Measurements from ENCODE around the gene NOTCH4.

NOTCH4 gene

GRCh38 chr6:32215617-32216016 is 8.2 kb downstream of the NOTCH4 start:
- no peak for ATAC-seq
- TF ChIP-seq RARB (CRISPR knock-in tag; IDR thresholded peaks at IDR 0.05) (no peak), POU6F1 (CRISPR knock-in tag; IDR thresholded peaks at IDR 0.05; ENCODE audit: borderline replicate concordance, low read depth) (no peak), ISL1 (CRISPR knock-in tag; IDR thresholded peaks at IDR 0.05) (no peak), BACH2 (CRISPR knock-in tag; IDR thresholded peaks at IDR 0.05; ENCODE audit: borderline replicate concordance) (no peak), ZNF70 (CRISPR knock-in tag; IDR thresholded peaks at IDR 0.05) (no peak), CSRNP3 (CRISPR knock-in tag; IDR thresholded peaks at IDR 0.05) (no peak), TOX (CRISPR knock-in tag; IDR thresholded peaks at IDR 0.05; ENCODE audit: borderline replicate concordance) (no peak), PATZ1 (CRISPR knock-in tag; IDR thresholded peaks at IDR 0.05; ENCODE audit: borderline replicate concordance) (no peak), ZNF565 (CRISPR knock-in tag; conservative IDR thresholded peaks at IDR 0.05; ENCODE audit: low read depth) (no peak), ZC3H10 (CRISPR knock-in tag; IDR thresholded peaks at IDR 0.05) (no peak), ZFP3 (CRISPR knock-in tag; IDR thresholded peaks at IDR 0.05) (no peak), TCF4 (CRISPR knock-in tag; IDR thresholded peaks at IDR 0.05; ENCODE audit: borderline replicate concordance) (no peak)

GRCh38 chr6:32214126-32214525 is 9.7 kb downstream of the NOTCH4 start:
- no peak for ATAC-seq
- TF ChIP-seq PPARA (CRISPR knock-in tag; IDR thresholded peaks at IDR 0.05; ENCODE audit: borderline replicate concordance) (no peak), ZNF70 (CRISPR knock-in tag; IDR thresholded peaks at IDR 0.05) (no peak), ZC3H10 (CRISPR knock-in tag; IDR thresholded peaks at IDR 0.05) (no peak), BACH2 (CRISPR knock-in tag; IDR thresholded peaks at IDR 0.05; ENCODE audit: borderline replicate concordance) (no peak), OSR1 (CRISPR knock-in tag; IDR thresholded peaks at IDR 0.05) (no peak), ZFP30 (CRISPR knock-in tag; IDR thresholded peaks at IDR 0.05) (no peak), TCF4 (CRISPR knock-in tag; IDR thresholded peaks at IDR 0.05; ENCODE audit: borderline replicate concordance) (no peak), PATZ1 (CRISPR knock-in tag; IDR thresholded peaks at IDR 0.05; ENCODE audit: borderline replicate concordance) (no peak), CREB5 (CRISPR knock-in tag; IDR thresholded peaks at IDR 0.05; ENCODE audit: low read depth) (no peak), CSDC2 (CRISPR knock-in tag; IDR thresholded peaks at IDR 0.05) (no peak), POU6F1 (CRISPR knock-in tag; IDR thresholded peaks at IDR 0.05; ENCODE audit: borderline replicate concordance, low read depth) (no peak), ZNF565 (CRISPR knock-in tag; conservative IDR thresholded peaks at IDR 0.05; ENCODE audit: low read depth) (no peak), ZNF8 (CRISPR knock-in tag; IDR thresholded peaks at IDR 0.05) (no peak)

- ATAC-seq = no peak
- TF ChIP-seq ZFP3 (CRISPR knock-in tag; IDR thresholded peaks at IDR 0.05) (no peak), CSDC2 (CRISPR knock-in tag; IDR thresholded peaks at IDR 0.05) (no peak), ISL1 (CRISPR knock-in tag; IDR thresholded peaks at IDR 0.05) (no peak), CSRNP3 (CRISPR knock-in tag; IDR thresholded peaks at IDR 0.05) (no peak), POU6F1 (CRISPR knock-in tag; IDR thresholded peaks at IDR 0.05; ENCODE audit: borderline replicate concordance, low read depth) (no peak), RARB (CRISPR knock-in tag; IDR thresholded peaks at IDR 0.05) (no peak), BACH2 (CRISPR knock-in tag; IDR thresholded peaks at IDR 0.05; ENCODE audit: borderline replicate concordance) (no peak)
These were observed 10.2 kb downstream of the NOTCH4 start for GRCh38 chr6:32213649-32214048.

Measured in SK-N-SH treated with all-trans-retinoic acid at 6 μM for 48 hours (cell line).